Neutrophil (primary cell): Measurements from ENCODE around the gene SRRD.
A peak's percentile ranks its signal among the peaks of the same experiment; 100 is the strongest.

ENCODE experiments used
- H3K27ac ChIP-seq: fragments of 200-600 bp; sonication (generic); 2 replicates; pipeline ENCODE4 v1.5.1; 2016; ENCODE audit warnings: mild to moderate bottlenecking, moderate library complexity
- H3K27me3 ChIP-seq: fragments of 200-600 bp; sonication (generic); 2 replicates; pipeline ENCODE4 v1.6.0; 2016; ENCODE audit warnings: mild to moderate bottlenecking
- H3K36me3 ChIP-seq: fragments of 200-600 bp; sonication (generic); 2 replicates; pipeline ENCODE4 v1.5.1; 2017
- H3K4me1 ChIP-seq, 2 experiments: fragments of 200-600 bp in 1 of 2; sonication (generic) in 1 of 2; 1 replicate in 1 of 2; 2 replicates in 1 of 2; pipeline versions ENCODE4 v1.5.1 to v1.6.1; 2013 to 2016; ENCODE audit warnings: low read depth in 1 of 2, low read length in 1 of 2, mild to moderate bottlenecking in 1 of 2, moderate library complexity in 1 of 2; ENCODE audit not compliant: control insufficient read depth in 1 of 2, insufficient read depth in 1 of 2
- H3K4me3 ChIP-seq, 2 experiments: fragments of 200-600 bp in 1 of 2; sonication (generic) in 1 of 2; 1 replicate in 1 of 2; 2 replicates in 1 of 2; pipeline ENCODE4 v1.5.1; 2013 to 2016; ENCODE audit warnings: low read depth in 1 of 2, low read length in 1 of 2, mild to moderate bottlenecking in 1 of 2, moderate library complexity in 1 of 2
- H3K9me3 ChIP-seq: fragments of 200-600 bp; sonication (generic); 2 replicates; pipeline ENCODE4 v1.5.1; 2016
- TF ChIP-seq, protein P1 (sequence below): fragments of 200-600 bp; sonication (generic); IDR thresholded peaks from 2 replicates; pipeline ENCODE4 v1.5.1; 2016; ENCODE audit warnings: antibody characterized with exemption

SRRD gene

DNA sequence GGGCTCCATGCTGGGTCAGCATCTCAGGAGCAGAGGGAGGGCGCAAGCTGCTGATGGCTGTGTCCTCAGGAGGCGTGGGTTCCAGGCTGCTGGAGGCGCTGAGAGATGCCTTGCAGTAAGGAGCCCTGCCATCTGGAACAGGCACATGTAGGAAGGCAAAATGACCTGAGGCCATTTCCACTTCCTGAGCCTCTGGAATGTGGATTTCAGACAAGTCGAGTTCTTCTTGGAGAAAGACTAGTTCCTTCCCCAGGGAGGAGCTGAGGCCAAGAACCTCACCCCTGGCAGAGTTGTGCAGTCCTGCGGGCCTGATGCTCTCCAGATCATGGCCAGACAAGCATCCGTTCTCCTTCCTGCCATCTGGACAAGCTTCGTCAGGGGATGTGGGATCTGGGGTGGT is 19.4 kb upstream of the SRRD start:
- TF ChIP-seq, protein P1, sequence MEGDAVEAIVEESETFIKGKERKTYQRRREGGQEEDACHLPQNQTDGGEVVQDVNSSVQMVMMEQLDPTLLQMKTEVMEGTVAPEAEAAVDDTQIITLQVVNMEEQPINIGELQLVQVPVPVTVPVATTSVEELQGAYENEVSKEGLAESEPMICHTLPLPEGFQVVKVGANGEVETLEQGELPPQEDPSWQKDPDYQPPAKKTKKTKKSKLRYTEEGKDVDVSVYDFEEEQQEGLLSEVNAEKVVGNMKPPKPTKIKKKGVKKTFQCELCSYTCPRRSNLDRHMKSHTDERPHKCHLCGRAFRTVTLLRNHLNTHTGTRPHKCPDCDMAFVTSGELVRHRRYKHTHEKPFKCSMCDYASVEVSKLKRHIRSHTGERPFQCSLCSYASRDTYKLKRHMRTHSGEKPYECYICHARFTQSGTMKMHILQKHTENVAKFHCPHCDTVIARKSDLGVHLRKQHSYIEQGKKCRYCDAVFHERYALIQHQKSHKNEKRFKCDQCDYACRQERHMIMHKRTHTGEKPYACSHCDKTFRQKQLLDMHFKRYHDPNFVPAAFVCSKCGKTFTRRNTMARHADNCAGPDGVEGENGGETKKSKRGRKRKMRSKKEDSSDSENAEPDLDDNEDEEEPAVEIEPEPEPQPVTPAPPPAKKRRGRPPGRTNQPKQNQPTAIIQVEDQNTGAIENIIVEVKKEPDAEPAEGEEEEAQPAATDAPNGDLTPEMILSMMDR, result no peak
- H3K27ac ChIP-seq, result no peak overlapping the region
- peaks cover 8 to 11% of the 10 kb centered on the region in 2 experiments for H3K4me1 ChIP-seq
- no peaks in the 10 kb centered on the region for H3K9me3 ChIP-seq
- no peaks in the 10 kb centered on the region for H3K27me3 ChIP-seq
- peaks cover 46% of the 10 kb centered on the region for H3K36me3 ChIP-seq
- no peak overlapping the region for H3K4me3 ChIP-seq

DNA sequence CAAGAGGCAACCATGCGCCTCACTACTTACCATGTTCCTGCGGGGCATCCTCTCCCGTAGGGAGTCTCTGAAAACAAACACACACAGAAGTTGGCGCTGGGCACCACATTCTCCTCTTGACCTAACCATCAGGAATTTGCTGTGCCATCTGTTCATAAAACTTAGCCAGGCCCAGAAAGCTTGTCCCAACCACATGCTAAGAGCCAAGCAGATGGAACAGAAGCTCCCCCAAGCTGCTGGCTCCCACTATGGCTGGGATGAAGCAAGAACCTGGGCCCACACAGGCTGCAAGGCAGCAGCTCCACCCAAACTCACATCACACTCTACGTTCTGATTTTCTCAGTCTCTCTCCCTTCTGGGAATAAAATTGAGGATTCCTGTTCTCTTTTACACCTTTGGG is 17.5 kb upstream of the SRRD start:
- TF ChIP-seq, protein P1, result no peak
- peaks cover 58% of the 10 kb centered on the region for H3K36me3 ChIP-seq
- no peaks in the 10 kb centered on the region for H3K9me3 ChIP-seq
- peaks cover 8 to 11% of the 10 kb centered on the region in 2 experiments for H3K4me1 ChIP-seq
- no peaks in the 10 kb centered on the region for H3K27me3 ChIP-seq
- no peak overlapping the region for H3K27ac ChIP-seq
- H3K4me3 ChIP-seq, result no peak overlapping the region

DNA sequence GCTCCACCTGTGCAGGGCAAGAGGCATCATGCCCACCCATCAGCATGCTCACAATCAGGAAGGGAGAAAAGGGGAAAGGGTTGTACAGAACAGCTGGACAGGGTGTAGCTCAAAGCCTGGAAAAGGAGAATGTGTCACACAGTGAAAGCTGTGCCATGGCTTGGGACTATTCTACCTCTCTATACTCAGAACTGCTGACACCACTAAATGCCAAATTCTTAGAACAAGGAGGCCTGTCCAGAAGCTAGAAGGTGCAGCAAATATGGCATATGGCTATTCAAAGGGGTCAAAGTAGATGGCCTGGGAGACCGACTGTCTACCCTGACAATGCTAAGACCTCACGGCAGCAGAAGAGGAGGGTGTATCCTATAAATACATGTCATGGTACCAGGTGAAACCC is 12.9 kb upstream of the SRRD start:
- TF ChIP-seq, protein P1, result no peak
- H3K27me3 ChIP-seq, result no peaks in the 10 kb centered on the region
- peaks cover 57% of the 10 kb centered on the region for H3K36me3 ChIP-seq
- no peak overlapping the region for H3K4me3 ChIP-seq
- no peak overlapping the region for H3K27ac ChIP-seq
- peaks cover 12 to 15% of the 10 kb centered on the region in 2 experiments for H3K4me1 ChIP-seq
- no peaks in the 10 kb centered on the region for H3K9me3 ChIP-seq

DNA sequence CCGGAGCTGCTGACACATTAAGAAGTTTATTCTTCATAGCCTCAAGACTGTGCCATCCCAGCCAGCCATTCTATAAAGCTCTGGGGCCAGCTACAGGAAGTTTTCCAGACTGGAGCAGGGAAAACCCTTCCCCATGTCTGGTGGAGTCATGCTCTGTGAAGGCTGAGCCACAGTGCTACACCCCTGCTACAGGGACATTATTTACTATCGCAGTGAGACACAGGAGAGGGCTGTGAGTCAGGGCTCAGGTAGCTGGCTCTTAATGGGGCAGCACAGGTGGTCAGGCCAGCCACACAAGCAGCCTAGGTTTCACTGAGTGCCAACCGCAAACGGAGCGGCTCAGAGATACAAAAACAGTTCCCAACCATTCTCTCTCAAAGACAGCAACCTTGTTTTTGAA is 12.2 kb upstream of the SRRD start:
- Histone ChIP-seq H3K4me1 (peaks cover 19 to 22% of the 10 kb centered on the region in 2 experiments), H3K9me3 (no peaks in the 10 kb centered on the region), H3K36me3 (peaks cover 50% of the 10 kb centered on the region), H3K27me3 (no peaks in the 10 kb centered on the region), H3K4me3 (no peak overlapping the region), H3K27ac (no peak overlapping the region)
- TF ChIP-seq, protein P1, result no peak

DNA sequence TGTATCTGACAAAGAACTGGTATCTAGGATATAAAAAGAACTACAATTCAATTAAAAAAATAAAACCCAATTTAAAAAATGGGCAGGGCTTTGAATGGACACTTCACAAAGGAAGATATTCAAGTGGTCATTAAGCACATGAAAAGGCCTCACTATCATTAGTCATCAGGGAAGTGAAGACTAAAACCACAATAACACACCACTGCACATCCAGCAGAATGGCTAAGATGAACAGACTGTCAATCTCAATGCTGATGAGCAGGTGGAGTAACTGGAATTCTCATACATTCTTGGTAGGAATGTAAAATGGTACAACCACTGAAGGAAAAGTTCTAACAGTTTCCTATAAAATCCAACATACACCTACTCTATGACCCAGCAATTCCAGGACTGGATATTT is 9.0 kb upstream of the SRRD start:
- TF ChIP-seq, protein P1, result no peak
- Histone ChIP-seq H3K36me3 (peaks cover 31% of the 10 kb centered on the region), H3K9me3 (no peaks in the 10 kb centered on the region), H3K4me3 (no peak overlapping the region), H3K27me3 (no peaks in the 10 kb centered on the region), H3K27ac (peak overlapping the region; percentile 50), H3K4me1 (peaks cover 49 to 51% of the 10 kb centered on the region in 2 experiments)
